ELR (cell line): ENCODE measurements around the gene MED28.

Experiments
- DNase-seq: peaks from one replicate; pipeline ENCODE4 v3.0.0-alpha.2; 2015; ENCODE audit warnings: low read depth

Gene MED28

DNA sequence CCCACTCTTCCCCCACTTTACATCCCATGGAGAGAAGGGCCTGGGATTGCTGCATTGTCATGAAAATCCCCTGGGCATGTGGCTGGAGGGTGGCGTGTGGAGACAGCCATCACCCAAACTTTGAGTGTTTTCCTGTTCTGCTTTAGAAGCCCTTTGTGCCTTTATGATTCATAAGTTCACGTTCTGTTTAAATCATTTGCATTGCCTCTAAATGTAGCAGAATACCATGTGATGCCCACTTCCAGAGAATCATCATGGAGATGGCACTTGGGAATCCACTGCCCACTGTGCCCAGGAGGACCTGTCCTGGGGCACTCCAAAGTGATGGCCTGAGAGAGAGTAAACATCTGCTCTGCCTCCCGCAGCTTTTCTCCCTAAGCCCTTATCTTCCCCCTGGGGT, 52.8 kb downstream of the MED28 start:
- no peak for DNase-seq

DNA sequence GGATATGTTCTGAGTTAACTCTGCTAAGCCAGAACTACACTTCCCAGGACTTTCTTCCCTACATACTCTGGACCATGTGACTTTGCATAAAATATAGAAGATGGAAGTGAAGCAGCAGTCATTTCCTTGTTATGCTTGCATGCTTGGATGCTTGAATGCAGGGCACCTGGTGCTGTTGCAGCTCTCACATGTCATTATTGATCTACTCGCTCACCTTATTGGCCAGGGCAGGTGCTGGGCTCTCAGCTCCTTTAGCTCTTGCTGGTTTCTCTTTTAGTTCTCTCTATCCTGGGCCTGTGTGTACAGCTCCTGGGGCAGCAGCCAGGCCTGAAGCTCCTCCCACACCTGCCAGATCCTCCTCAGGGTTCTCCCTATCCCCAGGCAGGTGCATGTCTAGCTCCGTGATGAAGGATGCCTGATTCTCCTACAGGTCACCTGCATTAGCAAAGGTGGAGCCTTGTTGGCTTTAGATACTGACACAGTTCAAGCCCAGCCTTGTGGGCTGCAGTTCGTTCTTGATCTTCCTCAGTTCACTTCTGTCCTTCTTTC, 53.3 kb downstream of the MED28 start:
- DNase-seq = no peak

DNA sequence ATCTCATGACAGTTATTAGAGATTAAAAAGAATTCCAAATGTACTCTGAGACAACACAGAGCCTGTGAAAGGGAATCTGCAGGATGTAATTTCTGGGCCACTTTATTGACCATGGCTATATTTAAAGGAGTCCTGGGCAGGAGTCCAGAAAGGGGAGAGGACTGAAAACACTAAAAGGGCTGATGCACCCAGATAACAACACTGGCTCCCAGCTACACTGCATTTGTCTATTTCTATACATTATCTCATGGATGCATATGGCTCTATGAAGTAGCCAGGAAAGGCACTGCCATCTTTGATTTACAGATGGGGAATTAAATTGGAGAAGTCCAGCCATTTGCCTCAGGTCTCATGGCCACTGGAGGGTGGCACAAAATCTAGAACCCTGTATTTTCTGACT, 56.0 kb downstream of the MED28 start:
- no peak for DNase-seq

DNA sequence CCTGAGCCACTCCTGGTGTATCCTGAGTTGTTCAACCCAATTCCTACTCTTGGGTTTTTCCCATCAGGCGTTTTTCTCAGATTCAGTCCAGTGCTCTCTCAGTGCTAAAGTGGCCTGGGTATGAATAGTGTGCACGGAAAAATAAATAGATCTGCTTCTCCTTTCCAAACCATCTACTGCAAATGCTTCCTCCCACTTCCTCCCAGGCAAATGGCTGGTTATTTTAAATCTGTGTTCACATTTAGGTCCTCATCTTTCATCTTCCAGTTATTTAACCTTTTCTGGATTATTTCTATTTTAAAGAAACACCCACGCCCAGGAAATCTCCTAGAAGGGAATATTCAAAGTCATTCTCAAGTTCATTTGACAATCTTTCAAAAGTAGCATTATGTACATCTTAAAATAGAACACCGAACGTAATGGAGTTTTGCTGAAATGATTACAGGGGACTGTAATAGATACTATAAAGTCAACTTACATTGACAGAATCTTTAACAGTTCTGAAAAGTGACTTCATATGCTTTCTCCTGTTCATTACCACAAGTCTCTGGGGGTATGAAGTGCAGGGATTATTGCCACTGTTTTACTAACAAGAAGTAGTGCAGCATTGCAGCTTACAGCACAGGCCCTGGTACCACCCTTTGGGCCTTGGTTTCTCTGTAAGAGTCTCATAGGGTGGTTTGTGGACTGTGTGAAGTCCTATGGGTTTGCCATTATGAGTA, 66.3 kb downstream of the MED28 start:
- no peak for DNase-seq

DNA sequence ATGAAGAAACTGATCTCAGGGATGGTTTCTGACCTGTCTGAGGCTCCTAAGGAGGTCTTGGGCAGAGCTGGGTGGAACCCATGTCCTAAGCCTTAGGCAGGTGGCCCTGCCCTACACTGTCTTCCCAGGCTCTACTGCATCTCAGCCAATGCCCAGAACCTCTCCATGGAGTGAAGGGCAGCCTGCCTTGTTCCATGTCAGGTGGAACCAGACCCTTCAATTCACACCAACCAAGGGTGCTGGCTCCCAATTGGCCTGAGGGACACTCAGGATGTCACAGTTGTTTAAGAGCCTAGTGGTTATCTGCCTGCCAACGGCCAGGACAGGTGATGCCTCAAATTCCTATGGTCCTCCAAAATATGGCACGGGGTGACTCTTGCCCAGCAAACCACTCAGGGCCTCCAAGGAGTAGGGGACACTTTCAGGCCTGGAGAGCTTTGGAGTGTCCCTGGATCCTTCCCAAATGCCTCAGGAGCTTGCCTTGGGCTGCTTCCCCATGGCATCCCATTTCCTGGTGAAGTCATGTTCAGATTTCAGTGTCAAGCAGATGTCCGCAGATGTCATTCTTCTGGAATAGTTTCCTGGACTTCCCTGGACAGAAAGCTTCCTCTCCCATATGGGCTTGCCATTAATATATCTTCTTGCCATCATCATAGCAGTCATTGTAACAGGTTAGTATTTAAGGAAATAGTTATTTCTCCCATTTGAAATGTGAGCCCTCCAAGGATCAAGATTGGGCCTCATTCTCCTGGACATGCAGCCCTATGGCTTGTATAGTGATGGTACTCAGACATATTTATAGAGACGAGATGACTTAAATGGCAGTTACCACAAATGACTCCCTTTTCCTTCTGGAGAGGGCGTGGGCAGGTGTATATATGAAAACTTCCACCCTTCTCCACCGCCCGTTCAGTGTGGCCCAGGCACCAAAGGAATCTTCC, 67.1 kb downstream of the MED28 start:
- DNase-seq = no peak

DNA sequence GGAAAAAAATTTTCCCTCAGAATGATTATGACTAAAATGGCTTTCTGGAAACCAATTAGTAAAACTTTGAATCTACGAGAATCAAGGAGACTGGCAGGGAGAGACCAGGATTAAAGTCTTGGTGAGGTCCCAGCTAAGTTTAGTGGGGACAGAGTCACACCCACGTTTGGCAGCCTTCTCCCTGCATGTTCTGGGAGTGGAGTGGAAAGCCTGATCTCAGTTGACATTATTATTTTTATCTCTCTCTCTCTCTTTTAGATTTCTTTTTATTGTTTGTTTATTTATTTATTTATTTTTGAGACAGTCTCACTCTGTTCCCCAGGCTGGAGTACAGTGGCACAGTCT, 67.8 kb downstream of the MED28 start:
- DNase-seq = no peak
